GM21367 (cell line): ENCODE measurements around the gene RALGPS1.
"Not testable (repeated sequence)": the region's sequence is repeated elsewhere in the genome, so short reads cannot be mapped to it uniquely, and the experiment has no call there.

ENCODE experiments used
- ATAC-seq: cut with Tn5 transposase; IDR thresholded peaks from one replicate; pipeline ENCODE4 v1.9.1; 2021; ENCODE audit not compliant: unreplicated experiment

Gene RALGPS1

GRCh38 chr9:127132921-127133647 lies 218.5 kb downstream of the RALGPS1 start:
- no peak for ATAC-seq

- no peak for ATAC-seq
These were observed 219.2 kb downstream of the RALGPS1 start for GRCh38 chr9:127133739-127134167.

- ATAC-seq = no peak
These were observed 220.6 kb downstream of the RALGPS1 start for GRCh38 chr9:127135056-127135745.

GRCh38 chr9:127136081-127136879 lies 221.7 kb downstream of the RALGPS1 start:
- ATAC-seq = no peak

- no peak for ATAC-seq
These were observed 222.5 kb downstream of the RALGPS1 start for GRCh38 chr9:127136880-127137639.

- no peak for ATAC-seq
These were observed 223.2 kb downstream of the RALGPS1 start for GRCh38 chr9:127137640-127138360.

- ATAC-seq = no peak
These were observed 223.9 kb downstream of the RALGPS1 start for GRCh38 chr9:127138444-127138843.

GRCh38 chr9:127139071-127139731 lies 224.6 kb downstream of the RALGPS1 start:
- ATAC-seq = no peak

- ATAC-seq = no peak
These were observed 225.2 kb downstream of the RALGPS1 start for GRCh38 chr9:127139775-127140174.

GRCh38 chr9:127140181-127140580 lies 225.6 kb downstream of the RALGPS1 start:
- ATAC-seq = no peak

GRCh38 chr9:127140842-127141675 lies 226.5 kb downstream of the RALGPS1 start:
- ATAC-seq = no peak

GRCh38 chr9:127142291-127142690 lies 227.7 kb downstream of the RALGPS1 start:
- ATAC-seq = no peak

GRCh38 chr9:127142931-127143464 lies 228.4 kb downstream of the RALGPS1 start:
- no peak for ATAC-seq

GRCh38 chr9:127143920-127144465 lies 229.4 kb downstream of the RALGPS1 start:
- ATAC-seq = no peak

GRCh38 chr9:127144670-127145445 lies 230.3 kb downstream of the RALGPS1 start:
- no peak for ATAC-seq

- ATAC-seq = not testable (repeated sequence)
These were observed 232.3 kb downstream of the RALGPS1 start for GRCh38 chr9:127146841-127147240.

- no peak for ATAC-seq
These were observed 232.7 kb downstream of the RALGPS1 start for GRCh38 chr9:127147251-127147650.
